Activated CD8-positive, alpha-beta memory T cell treated with anti-CD3 and anti-CD28 coated beads, Interleukin-2, amount 50 U/mL, for 48 hours (primary cell): ENCODE measurements around the gene CTDSP1.

Experiments used
- DNase-seq: peaks from one replicate; pipeline ENCODE4 v3.0.0-alpha.2; 2020

CTDSP1 gene

DNA sequence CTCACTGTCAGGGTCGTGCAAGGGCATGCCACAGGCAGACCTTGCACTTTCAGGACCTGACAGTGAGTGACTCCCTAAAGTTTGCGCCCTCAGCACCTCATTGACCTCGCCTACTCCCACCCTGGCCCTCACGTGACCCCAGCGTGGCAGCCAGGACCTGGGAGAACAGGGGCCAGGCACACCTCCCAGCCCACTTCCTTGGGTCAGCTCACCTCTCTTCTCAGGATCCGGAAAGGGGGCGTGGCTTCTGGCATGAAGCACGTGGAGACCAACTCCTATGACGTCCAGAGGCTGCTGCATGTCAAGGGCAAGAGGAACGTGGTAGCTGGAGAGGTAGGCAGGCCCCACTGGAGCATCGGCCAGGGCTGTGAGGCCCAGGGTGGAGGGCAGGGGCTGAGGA is 28.1 kb downstream of the CTDSP1 start:
- no peak for DNase-seq

GRCh38 chr2:218428846-218429558 is 29.3 kb downstream of the CTDSP1 start:
- DNase-seq, result no peak

GRCh38 chr2:218429911-218430692 is 30.4 kb downstream of the CTDSP1 start:
- DNase-seq, result no peak

DNA sequence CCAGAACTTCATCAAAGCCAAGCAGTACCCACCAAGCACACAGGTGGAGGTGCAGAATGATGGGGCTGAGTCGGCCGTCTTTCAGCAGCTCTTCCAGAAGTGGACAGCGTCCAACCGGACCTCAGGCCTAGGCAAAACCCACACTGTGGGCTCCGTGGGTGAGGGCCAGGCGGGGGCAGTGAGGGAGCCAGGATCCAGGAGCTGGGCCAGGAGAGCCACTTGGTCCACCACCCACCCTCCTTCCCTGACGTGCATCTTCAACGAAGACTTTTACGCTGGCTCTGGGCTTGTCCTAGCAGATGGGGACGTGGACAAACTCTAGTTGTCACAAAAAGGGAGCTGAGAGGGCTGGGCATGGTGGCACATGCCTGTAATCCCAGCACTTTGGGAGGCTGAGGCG is 31.1 kb downstream of the CTDSP1 start:
- DNase-seq, result no peak

- no peak for DNase-seq
Observed at GRCh38 chr2:218431878-218432277, 32.2 kb downstream of the CTDSP1 start.

- no peak for DNase-seq
Observed at GRCh38 chr2:218432676-218433365, 33.2 kb downstream of the CTDSP1 start.

DNA sequence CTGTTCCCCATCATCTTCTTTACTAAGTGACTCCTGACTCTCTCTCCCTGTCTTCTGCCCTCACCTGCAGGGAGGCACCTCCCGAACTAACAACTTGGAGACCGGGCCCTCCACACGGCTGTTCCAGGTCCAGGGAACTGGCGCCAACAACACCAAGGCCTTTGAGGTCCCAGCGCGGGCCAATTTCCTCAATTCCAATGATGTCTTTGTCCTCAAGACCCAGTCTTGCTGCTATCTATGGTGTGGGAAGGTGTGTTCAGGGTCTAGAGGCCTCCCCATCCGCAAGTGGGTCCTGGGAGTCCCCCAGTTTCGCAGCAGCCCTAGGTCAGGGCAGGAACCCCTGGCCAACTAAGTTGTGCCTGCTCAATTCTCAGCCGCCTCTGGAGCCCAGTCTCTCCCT is 34.8 kb downstream of the CTDSP1 start:
- DNase-seq, result no peak

DNA sequence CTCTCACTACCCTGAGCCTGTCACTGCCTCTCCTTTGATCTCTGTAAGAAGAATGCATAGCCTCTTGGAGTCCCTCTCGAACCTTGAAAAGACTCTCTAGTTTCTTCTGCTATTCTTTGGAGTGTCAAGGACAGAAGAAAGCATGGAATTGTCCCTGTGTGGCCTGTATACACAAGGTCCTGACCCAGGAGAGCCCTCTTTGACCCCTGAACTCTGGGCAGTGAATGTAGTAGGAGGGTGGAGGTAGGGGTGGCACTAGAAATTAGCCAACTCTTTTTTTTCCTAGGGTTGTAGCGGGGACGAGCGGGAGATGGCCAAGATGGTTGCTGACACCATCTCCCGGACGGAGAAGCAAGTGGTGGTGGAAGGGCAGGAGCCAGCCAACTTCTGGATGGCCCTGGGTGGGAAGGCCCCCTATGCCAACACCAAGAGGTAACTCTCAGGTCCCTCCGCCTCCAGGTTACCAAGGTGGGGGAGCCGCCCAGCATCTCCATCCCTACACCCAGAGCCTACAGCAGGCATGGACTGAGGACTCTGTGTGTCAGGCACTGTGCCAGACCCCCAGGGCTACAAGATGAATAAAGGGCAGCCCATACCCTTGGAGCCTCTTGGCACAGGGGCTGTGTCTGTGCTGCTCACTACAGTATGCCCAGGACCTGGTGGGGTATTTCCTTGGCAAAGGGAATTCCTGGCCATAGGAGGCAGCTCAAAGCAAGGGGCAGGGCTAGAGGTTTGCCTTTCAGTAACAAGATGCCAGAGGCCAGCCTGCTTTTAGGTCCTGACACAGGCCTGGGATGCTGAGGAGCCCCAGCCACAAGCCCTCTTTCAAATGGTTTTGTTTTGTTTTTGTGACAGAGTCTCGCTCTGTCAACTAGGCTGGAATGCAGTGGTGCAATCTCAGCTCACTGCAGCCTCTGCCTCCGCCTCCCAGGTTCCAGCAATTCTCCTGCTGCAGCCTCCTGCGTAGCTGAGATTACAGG is 35.6 kb downstream of the CTDSP1 start:
- no peak for DNase-seq

- no peak for DNase-seq
Observed at GRCh38 chr2:218436992-218437391, 37.3 kb downstream of the CTDSP1 start.

GRCh38 chr2:218437969-218438368 is 38.3 kb downstream of the CTDSP1 start:
- no peak for DNase-seq

GRCh38 chr2:218438596-218438995 is 38.9 kb downstream of the CTDSP1 start:
- DNase-seq, result no peak

DNA sequence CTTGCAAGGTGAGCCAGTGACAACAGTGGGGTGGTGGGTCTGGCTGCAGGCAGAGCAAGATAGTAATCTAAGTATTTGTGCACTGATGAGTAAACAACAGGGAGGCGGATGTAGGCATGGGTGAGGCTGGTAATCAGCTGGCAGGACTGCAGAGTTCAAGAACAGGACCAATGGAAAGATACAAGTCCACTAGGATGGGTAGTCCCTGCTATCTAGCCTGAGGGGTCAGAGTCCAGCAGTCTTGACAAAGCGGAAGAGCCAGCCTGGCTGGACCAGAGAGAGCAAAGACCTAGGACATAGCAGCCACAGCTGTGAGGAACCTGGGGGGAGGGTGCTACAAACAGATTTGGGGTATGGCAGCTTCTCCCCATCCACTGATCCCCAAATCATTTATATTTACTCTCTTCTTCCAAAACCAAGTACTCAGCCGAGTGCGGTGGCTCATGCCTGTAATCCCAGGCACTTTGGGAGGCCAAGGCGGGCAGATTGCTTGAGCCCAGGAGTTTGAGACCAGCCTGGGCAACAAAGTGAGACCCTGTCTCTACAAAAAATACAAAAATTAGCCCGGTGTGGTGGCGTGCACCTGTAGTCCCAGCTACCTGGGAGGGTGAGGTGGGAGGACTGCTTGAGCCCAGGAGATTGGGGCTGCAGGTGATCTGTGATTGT is 45.2 kb downstream of the CTDSP1 start:
- DNase-seq, result no peak

DNA sequence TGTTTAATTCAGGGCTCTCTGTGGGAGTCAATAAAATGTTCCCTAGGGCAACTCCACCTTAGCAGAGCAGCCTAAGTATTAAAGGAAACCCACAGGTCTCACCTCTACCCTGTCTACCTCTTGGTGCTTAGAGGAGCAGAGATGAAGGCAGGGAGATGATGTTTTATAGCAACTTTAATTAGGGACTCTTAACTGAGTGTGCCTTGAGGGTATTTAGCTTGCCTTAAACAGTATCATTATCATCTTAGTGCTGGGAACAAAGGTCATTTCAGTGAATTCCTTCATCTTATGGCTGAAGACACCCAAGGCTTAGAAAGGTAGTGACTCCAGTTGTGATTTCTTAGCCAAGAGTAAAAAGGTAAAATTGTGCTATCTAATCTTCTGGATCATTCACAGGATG is 45.9 kb downstream of the CTDSP1 start:
- no peak for DNase-seq

DNA sequence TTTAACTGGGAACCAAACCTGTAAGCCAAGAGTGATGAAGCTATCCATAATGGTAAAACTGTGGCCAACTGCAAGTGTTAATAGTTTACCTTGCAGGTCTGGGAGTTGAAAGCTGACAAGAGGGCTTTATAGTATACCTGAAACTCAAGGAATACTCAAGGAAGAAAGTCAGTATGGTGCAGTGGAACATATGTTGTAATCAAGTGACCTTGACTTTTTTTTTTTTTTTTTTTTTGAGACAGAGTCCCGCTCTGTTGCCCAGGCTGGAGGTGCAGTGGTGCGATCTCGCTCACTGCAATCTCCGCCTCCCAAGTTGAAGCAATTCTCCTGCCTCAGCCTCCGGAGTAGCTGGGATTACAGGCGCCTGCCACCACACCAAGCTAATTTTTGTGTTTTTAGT is 46.9 kb downstream of the CTDSP1 start:
- no peak for DNase-seq

GRCh38 chr2:218447072-218447471 is 47.4 kb downstream of the CTDSP1 start:
- DNase-seq, result no peak

DNA sequence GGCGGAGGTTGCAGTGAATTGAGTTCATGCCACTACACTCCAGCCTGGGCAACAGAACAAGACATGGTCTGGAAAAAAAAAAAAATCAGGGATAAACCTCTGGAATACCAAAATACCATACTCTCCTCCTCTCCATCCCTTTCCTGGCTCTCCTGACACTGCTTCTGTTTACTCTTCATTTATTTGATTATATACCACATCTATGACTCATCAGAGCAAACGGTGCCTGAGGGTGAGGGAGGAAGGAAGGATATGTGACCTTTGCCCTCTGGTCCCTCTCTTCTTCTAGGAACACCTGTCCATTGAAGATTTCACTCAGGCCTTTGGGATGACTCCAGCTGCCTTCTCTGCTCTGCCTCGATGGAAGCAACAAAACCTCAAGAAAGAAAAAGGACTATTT is 49.3 kb downstream of the CTDSP1 start:
- no peak for DNase-seq

DNA sequence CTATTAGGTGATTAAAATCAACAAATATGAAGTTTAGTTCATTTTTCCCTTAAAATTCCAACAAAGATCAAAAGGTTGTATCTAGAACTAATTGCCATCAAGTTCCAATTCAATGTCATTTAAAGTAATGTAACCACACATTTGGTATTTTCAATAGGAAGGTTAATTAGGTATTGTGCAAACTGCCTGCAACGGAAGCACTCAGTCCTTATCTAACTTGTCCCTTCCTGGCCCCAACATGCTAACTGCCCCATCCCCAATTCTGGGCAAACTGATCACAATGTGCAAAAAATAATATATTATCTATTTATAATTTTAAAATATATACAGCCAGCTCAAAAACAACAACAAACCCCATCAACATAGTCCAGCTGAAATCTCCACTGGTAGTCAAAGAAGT is 52.4 kb downstream of the CTDSP1 start:
- DNase-seq, result no peak
